GDM1 (cell line): ENCODE results near the gene BARX2.

Experiments used
- DNase-seq: peaks from one replicate; lab custom pipeline; 2025; lab: John Stamatoyannopoulos, UW

BARX2 gene

GRCh38 chr11:129374081-129374992, 1.3 kb upstream of the BARX2 start:
- no peak for DNase-seq

- DNase-seq, result no peak
These were observed 476 bp upstream of the BARX2 start for GRCh38 chr11:129374993-129375750.

GRCh38 chr11:129376658-129377341, 1.2 kb downstream of the BARX2 start:
- DNase-seq, result no peak

- DNase-seq, result no peak
These were observed 2.1 kb downstream of the BARX2 start for GRCh38 chr11:129377739-129378138.

GRCh38 chr11:129380413-129380812, 4.8 kb downstream of the BARX2 start:
- no peak for DNase-seq

GRCh38 chr11:129382583-129382982, 6.9 kb downstream of the BARX2 start:
- DNase-seq, result no peak

- no peak for DNase-seq
These were observed 7.4 kb downstream of the BARX2 start for GRCh38 chr11:129383060-129383459.

DNA sequence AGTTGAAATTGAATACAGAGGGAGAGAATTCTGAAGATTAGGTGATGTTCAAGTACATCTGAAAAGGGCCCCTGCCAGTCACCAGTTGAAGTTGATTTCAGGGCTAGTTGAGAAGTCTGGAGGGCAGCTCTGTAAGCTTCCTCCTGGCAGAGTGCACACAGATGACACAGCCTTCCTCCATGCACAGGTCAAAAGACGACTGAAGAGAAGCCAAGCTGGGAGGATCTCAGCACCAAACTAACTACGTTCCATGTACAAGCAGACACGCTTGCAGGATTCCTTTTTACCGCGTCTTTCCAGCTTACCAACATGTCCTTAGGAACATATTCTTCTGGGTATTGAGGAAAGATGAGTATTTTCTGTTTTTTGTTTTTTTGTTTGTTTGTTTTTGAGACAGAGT, 7.9 kb downstream of the BARX2 start:
- no peak for DNase-seq

- no peak for DNase-seq
These were observed 8.8 kb downstream of the BARX2 start for GRCh38 chr11:129384415-129384814.

DNA sequence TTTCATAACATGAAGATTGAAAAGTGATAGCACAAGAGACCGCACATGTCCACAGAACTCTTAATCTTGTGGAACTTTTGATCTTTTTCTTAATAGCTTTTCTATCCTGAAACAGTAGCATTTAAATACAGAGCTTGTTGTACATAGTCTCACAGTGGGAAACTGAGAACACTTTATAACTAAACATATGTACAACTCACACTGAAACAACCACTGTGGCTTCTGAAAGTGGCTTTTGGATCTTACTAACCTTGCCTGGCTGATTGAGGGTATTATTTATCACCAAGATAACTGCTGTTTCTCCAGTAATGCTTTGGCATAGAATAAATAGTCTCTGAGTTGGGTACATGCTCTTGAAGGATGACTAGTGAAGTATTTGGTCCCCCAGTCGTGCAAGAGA, 10.2 kb downstream of the BARX2 start:
- no peak for DNase-seq

DNA sequence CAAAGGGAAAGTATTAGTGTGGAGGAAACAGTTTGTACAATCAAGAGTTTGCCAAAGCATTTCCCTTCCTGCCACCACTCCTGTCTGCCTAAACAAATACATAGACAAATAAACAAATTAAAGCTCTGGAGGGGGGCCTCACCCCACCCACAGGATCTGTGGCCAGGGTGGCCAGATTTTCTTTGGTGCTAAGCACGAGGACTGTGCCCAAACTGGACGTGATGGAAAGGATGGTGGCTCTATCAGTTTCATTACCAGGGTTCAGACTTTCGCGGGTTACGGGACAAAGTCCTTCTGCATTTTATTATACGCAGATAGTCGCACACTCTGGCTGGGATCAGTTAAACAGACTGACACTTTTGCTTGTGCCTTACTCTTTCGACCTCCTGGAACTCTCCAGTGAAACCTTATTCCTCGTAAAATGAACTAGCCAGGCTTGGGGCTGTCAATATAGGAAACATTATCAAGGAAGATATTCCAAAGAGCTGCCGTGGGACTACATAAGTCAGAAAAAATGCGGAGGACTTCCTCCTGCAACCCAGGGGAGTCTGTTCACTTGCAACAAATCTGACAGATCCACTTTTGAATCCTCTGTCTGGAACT, 11.2 kb downstream of the BARX2 start:
- DNase-seq, result no peak

- no peak for DNase-seq
These were observed 11.8 kb downstream of the BARX2 start for GRCh38 chr11:129387434-129387833.

DNA sequence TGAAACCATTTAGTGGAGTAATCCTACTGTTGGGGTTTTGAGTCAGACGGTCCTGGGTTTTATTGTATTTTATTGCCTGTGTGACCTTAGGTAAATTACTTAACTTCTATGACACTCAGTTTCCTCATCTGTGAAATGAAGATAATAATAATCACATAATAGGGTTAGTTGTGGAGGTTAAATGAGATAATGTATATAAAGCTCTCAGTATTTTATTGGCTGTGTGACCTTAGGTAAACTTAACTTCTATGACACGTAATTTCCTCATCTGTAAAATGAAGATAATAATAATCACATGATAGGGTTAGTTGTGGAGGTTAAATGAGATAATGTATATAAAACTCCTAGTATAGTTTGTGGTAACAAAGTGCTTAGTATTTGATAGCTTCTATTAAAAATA, 13.2 kb downstream of the BARX2 start:
- DNase-seq, result no peak

GRCh38 chr11:129390303-129390821, 14.7 kb downstream of the BARX2 start:
- no peak for DNase-seq

DNA sequence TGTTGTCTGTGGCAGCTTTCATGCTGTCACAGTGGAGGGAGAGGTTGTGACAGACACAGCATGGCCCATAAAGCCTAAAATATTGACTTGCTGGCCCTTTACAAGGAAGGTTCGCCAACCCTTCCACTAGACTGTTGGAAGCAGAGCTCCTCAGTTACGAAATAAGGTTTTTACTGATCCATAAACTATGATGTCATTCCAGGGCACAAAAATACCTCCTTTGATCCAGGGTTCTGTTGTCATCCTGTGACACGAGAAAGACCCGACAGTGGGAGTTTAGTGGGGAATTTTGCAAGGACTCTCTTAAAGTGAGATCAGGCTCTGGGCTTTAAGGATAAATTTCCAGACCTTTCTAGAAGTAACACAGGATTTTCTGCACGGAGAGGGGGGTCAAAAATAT, 15.7 kb downstream of the BARX2 start:
- no peak for DNase-seq

DNA sequence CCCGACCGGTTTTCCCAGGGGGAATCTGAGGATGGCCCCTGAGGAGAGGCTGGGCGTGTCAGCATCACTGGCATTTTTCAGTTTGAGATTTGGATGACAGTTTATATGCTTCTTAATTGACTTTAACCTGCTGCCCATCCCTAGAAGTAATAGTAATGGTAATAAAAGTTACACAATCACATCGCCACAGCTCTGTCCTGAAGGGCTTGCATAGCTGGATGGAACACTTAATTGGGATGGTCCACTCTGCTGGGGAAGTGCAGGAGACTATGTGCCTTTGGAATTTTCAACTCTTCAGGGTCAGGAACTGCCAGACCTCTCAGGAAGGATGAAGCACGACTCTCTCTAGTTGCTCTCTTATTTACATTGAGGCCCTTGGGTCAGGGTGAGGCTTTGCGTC, 16.2 kb downstream of the BARX2 start:
- no peak for DNase-seq

- no peak for DNase-seq
These were observed 17.3 kb downstream of the BARX2 start for GRCh38 chr11:129392995-129393394.

DNA sequence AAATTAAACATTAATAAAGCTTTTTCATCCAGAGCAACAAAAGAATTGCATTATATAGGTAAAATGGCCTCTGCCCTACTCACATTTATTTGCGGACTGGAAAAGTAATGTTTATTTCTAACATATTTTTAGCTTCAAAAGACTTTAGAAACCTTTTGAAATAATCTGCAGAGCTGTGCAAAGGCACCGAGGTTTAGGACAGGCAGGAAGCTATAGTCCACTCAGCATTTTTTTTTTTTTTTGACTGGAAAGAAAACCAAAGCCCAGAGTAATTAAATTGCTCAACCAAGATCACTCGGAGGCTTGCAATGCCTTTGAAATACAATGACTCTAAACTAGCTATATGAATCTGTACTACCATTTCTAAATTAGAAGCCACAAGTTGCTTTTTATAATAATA, 19.1 kb downstream of the BARX2 start:
- DNase-seq, result no peak

GRCh38 chr11:129395432-129395831, 19.8 kb downstream of the BARX2 start:
- DNase-seq, result no peak

DNA sequence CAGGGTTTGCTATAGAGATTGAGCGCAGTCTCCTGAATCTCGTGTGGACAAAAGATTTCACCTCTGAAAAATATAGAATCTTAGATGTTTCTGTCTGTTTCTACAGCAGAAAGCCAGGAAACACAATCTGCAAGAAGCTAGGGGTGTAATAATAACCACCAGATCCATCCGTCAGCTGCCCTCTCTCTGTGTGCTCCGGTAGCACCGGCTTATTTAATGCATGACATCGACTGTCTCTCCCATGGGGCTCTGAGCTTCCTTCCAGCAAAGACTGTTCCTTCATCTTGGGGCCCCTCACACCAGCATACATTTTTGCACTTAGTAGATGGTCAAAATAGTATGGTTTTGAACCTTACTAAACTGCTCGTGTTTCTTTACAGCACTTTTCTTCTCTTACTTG, 20.2 kb downstream of the BARX2 start:
- DNase-seq, result no peak

DNA sequence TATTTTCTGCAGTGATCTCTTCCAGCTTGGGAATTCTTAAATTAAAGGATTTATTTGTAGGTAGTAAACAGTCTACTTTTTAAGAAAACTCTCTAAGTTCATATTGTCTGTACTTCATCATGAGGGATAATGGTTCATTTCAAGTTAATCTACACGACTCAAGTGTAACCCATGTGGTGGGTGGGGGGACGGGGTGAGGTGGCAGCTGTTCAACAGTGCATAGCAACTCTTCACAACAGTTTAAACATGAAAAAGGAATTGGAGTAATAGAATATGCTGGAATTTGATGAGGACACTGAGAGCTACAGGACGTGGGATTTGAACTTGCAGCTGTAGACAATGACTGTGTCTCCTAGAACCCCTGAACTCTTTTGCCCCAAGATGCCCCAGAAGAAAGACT, 20.8 kb downstream of the BARX2 start:
- no peak for DNase-seq
